GM18868 (cell line): ENCODE results near the gene COQ3.

Source experiments
- ATAC-seq: cut with Tn5 transposase; IDR thresholded peaks from one replicate; pipeline ENCODE4 v1.9.1; 2021; ENCODE audit warnings: mild to moderate bottlenecking, moderate library complexity; ENCODE audit not compliant: unreplicated experiment

COQ3 gene

DNA sequence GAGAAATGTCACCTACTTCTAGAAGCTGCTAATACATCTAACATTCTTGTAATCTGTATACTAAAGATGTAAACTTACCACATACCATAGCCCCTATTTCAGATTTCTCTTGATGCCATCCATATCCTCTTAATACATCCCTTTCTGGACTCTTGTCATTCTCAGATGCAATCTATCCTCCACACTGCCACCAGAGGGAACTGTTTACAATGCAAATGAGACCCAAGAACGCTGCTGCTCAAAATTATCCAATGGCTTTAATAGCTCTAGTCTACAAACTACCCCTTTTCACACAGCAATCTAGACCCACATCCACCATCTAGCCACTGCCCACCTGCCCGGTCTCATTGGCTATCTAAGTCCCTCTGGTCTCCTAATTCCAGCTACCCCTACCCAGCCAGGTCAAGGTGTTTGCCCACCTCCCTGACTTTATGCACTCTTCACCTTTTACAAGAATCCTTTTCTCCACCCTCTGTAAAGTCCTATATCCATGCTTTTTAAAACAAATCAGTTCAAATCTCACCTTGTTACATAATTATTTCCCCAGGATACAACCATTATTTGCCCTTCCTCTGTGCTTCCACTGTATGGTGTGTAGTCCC is 59.4 kb downstream of the COQ3 start:
- peak; percentile 30 for ATAC-seq

DNA sequence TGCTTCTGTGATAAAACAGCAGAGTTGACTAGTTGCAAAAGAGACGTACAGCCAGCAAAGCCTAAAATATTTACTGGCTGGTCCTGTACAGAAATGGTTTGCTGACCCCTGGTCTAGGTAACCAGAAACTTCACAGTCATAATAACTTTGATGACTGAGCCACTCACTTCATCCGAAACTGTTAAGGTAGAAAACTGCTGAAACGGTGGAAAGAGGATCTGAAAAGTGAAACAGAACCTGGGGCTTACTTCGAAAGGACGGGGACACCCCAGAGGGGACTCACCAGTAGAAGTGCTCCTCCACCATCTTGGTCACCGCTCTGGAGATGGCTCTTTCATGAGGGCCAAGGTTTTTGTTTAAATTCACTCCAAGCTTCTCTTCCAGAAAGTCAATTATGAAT is 60.9 kb downstream of the COQ3 start:
- peak; percentile 86 for ATAC-seq

DNA sequence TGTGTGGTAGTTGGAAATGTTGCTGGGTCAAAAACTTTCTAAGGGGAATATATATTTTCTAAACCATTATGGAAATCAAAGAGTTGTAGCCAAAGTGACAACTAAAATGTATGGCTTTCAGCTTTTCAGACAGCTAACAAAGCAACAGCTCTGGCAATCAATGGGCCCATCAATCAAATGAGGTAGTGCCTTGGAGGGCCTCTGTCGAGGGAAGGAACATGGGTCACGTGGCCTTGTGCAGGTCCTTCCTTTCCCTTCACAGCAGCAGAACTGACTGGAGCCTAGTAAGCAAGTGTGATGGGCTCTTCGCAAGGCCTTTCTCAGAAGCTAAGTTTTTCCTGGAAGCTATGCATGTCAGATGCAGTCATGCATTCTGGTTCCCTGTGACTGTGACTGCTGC is 62.5 kb downstream of the COQ3 start:
- ATAC-seq, result no peak

DNA sequence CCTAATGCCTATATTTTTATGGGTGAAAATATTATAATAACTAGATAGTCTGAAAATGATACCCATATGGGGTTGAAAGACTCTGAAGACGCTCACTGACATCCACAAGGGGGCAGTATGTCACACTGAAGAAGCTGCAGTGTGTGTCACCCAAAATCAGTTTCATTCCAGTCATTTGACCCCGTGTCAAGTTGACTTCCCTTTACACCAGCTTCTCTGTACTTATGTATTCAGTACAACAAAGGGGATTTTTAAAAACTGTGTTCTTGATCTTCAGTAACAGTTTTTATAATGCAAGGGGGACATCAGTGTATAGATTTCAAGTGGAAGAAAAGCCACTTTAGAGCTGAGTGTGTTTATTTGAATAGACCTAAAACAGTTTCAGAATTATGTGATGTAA is 63.8 kb downstream of the COQ3 start:
- ATAC-seq, result peak; percentile 69

DNA sequence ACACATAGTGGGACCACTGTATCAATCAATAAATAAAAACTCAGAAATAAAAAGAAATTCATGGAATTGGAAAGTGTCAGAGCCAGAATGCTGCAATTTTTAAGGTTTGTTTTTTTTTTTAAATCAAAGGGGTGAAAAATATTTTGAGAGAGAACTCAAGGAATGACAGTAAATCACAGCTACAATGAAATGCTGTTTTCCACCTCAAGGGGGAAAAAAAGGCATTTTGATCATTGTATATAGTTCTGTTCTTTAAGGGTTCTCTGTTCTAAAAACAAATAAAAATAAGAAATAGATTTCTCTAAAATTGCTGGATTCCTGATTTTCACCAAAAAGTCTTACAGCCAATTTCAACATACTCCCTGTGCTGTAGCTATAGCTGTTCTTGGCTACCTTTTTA is 69.0 kb downstream of the COQ3 start:
- no peak for ATAC-seq
